Endodermal cell (in vitro differentiated cells): ENCODE measurements around the gene SEZ6L. TPM values are rescaled to one million over a fixed set of nuclear protein-coding genes. Genes with fewer than 3 reads are reported as not detected.

Experiments
- DNase-seq: peaks from one replicate; pipeline ENCODE4 v3.0.0-alpha.2; 2017
- H3K27ac ChIP-seq: 2 replicates; pipeline ENCODE4 v1.5.1; 2013; ENCODE audit warnings: mild to moderate bottlenecking, low read depth, low read length, moderate library complexity
- H3K27me3 ChIP-seq: 2 replicates; pipeline ENCODE4 v1.6.1; 2013; ENCODE audit warnings: mild to moderate bottlenecking, low read length, moderate library complexity; ENCODE audit not compliant: insufficient read depth, control insufficient read depth, poor library complexity, severe bottlenecking
- H3K36me3 ChIP-seq: 2 replicates; pipeline ENCODE4 v1.7.0; 2013; ENCODE audit warnings: mild to moderate bottlenecking, low read length, moderate library complexity; ENCODE audit not compliant: control insufficient read depth, insufficient read depth
- H3K4me1 ChIP-seq: one replicate; pipeline ENCODE4 v1.7.0; 2013; ENCODE audit warnings: low read length; ENCODE audit not compliant: control insufficient read depth, insufficient read depth
- H3K4me3 ChIP-seq: 2 replicates; pipeline ENCODE4 v1.5.1; 2013; ENCODE audit warnings: mild to moderate bottlenecking, low read length, moderate library complexity
- H3K9ac ChIP-seq: 2 replicates; pipeline ENCODE4 v1.6.1; 2013; ENCODE audit warnings: mild to moderate bottlenecking, low read length, moderate library complexity; ENCODE audit not compliant: poor library complexity, severe bottlenecking; ENCODE audit errors: extremely low read depth
- H3K9me3 ChIP-seq: 2 replicates; pipeline ENCODE4 v1.6.1; 2013; ENCODE audit warnings: mild to moderate bottlenecking, low read length, moderate library complexity; ENCODE audit not compliant: control insufficient read depth
- H3K27ac Mint-ChIP-seq: 2 replicates; pipeline ENCODE4 v1.8.0; 2020; ENCODE audit warnings: mixed read lengths
- H3K27me3 Mint-ChIP-seq: 2 replicates; pipeline ENCODE4 v1.8.0; 2021; ENCODE audit warnings: mild to moderate bottlenecking, mixed read lengths; ENCODE audit not compliant: insufficient read depth
- H3K36me3 Mint-ChIP-seq: 2 replicates; pipeline ENCODE4 v1.8.0; 2020; ENCODE audit warnings: low read depth, mixed read lengths
- H3K4me1 Mint-ChIP-seq: 2 replicates; pipeline ENCODE4 v1.8.0; 2020; ENCODE audit warnings: mixed read lengths
- H3K4me3 Mint-ChIP-seq: 2 replicates; pipeline ENCODE4 v1.8.0; 2020; ENCODE audit warnings: mild to moderate bottlenecking, moderate library complexity, mixed read lengths
- H3K9me3 Mint-ChIP-seq: 2 replicates; pipeline ENCODE4 v1.8.0; 2020; ENCODE audit warnings: mild to moderate bottlenecking, mixed read lengths
- CTCF ChIP-seq: fragments of 200-600 bp; sonication (generic); conservative IDR thresholded peaks from 2 replicates; pipeline ENCODE4 v1.5.0; 2021; ENCODE audit warnings: antibody characterized with exemption, mild to moderate bottlenecking
- WGBS, 2 experiments: methylation state at CpG; one replicate each; pipeline versions ENCODE4 v1.1.5 to v1.1.7; 2013; ENCODE audit warnings: missing lambda C conversion rate in 2 of 2, mixed read lengths in 1 of 2; ENCODE audit not compliant: insufficient coverage in 1 of 2, insufficient read length in 1 of 2; 5-methylcytosine and 5-hydroxymethylcytosine counted together
- total RNA-seq, 2 donors: library from RNA; stranded (reverse); fragmentation: NEBNext Ultra II Directional in 1 of 2; extraction: Animal tissue kit (Norgen Biotek cat#: 25700) in 1 of 2; gene quantifications; 2 replicates in 1 of 2; 3 replicates in 1 of 2; pipeline ENCODE4 v1.2.1, GENCODE V29; 2021

SEZ6L gene
- total RNA-seq, 2 donors from 2014 or later: 32.1 to 39.4 TPM

GRCh38 chr22:26287382-26288225 lies 118.3 kb downstream of the SEZ6L start:
- Mint-ChIP-seq H3K4me1 (no peaks in the 10 kb centered on the region), H3K4me3 (no peak overlapping the region), H3K27ac (no peak overlapping the region), H3K36me3 (no peaks in the 10 kb centered on the region), H3K27me3 (no peaks in the 10 kb centered on the region), H3K9me3 (no peaks in the 10 kb centered on the region)
- no peak for TF ChIP-seq CTCF
- 95 to 96% methylated on average over 7 of the region's 7 CpGs for WGBS, 2 experiments
- Histone ChIP-seq H3K27ac (no peak overlapping the region), H3K9me3 (no peaks in the 10 kb centered on the region), H3K4me1 (no peaks in the 10 kb centered on the region), H3K27me3 (no peaks in the 10 kb centered on the region), H3K36me3 (no peaks in the 10 kb centered on the region), H3K4me3 (no peak overlapping the region), H3K9ac (no peak overlapping the region)
- no peak for DNase-seq

GRCh38 chr22:26289611-26290101 lies 120.4 kb downstream of the SEZ6L start:
- Histone ChIP-seq H3K36me3 (no peaks in the 10 kb centered on the region), H3K4me3 (no peak overlapping the region), H3K27ac (no peak overlapping the region), H3K9ac (no peak overlapping the region), H3K9me3 (no peaks in the 10 kb centered on the region), H3K4me1 (no peaks in the 10 kb centered on the region), H3K27me3 (no peaks in the 10 kb centered on the region)
- H3K9me3 Mint-ChIP-seq: no peaks in the 10 kb centered on the region
- H3K27me3 Mint-ChIP-seq: no peaks in the 10 kb centered on the region
- peaks cover 10% of the 10 kb centered on the region for H3K36me3 Mint-ChIP-seq
- no peaks in the 10 kb centered on the region for H3K4me1 Mint-ChIP-seq
- WGBS, 2 experiments: 90 to 92% methylated on average over 13 of the region's 13 CpGs
- no peak for DNase-seq
- H3K27ac Mint-ChIP-seq: no peak overlapping the region
- H3K4me3 Mint-ChIP-seq: no peak overlapping the region
- TF ChIP-seq CTCF: no peak

- WGBS, 2 experiments: 95 to 96% methylated on average over 12 to 14 of the region's 14 CpGs
- no peak for TF ChIP-seq CTCF
- no peak for DNase-seq
These were observed 122.8 kb downstream of the SEZ6L start for GRCh38 chr22:26291940-26292666.

More at GRCh38 chr22:26291940-26292666, 122.8 kb downstream of the SEZ6L start:
- no peaks in the 10 kb centered on the region for H3K36me3 ChIP-seq
- Mint-ChIP-seq H3K9me3 (no peaks in the 10 kb centered on the region), H3K4me1 (no peaks in the 10 kb centered on the region), H3K27ac (no peak overlapping the region), H3K36me3 (peaks cover 16% of the 10 kb centered on the region), H3K4me3 (no peak overlapping the region), H3K27me3 (no peaks in the 10 kb centered on the region)
- no peak overlapping the region for H3K9ac ChIP-seq
- no peak overlapping the region for H3K4me3 ChIP-seq
- no peaks in the 10 kb centered on the region for H3K27me3 ChIP-seq
- H3K27ac ChIP-seq: no peak overlapping the region
- no peaks in the 10 kb centered on the region for H3K4me1 ChIP-seq
- no peaks in the 10 kb centered on the region for H3K9me3 ChIP-seq
